DMS 273 treated with DMSO at 0.1 percent for 48 hours (cell line): Measurements from ENCODE around the gene FUS.
"Not testable (repeated sequence)": the region's sequence is repeated elsewhere in the genome, so short reads cannot be mapped to it uniquely, and the experiment has no call there.

ENCODE experiments used
- DNase-seq: peaks from one replicate; lab custom pipeline; 2025; lab: John Stamatoyannopoulos, UW

FUS gene

GRCh38 chr16:31186930-31187807, 7.2 kb downstream of the FUS start:
- DNase-seq, result no peak

GRCh38 chr16:31187808-31188189, 7.9 kb downstream of the FUS start:
- no peak for DNase-seq

DNA sequence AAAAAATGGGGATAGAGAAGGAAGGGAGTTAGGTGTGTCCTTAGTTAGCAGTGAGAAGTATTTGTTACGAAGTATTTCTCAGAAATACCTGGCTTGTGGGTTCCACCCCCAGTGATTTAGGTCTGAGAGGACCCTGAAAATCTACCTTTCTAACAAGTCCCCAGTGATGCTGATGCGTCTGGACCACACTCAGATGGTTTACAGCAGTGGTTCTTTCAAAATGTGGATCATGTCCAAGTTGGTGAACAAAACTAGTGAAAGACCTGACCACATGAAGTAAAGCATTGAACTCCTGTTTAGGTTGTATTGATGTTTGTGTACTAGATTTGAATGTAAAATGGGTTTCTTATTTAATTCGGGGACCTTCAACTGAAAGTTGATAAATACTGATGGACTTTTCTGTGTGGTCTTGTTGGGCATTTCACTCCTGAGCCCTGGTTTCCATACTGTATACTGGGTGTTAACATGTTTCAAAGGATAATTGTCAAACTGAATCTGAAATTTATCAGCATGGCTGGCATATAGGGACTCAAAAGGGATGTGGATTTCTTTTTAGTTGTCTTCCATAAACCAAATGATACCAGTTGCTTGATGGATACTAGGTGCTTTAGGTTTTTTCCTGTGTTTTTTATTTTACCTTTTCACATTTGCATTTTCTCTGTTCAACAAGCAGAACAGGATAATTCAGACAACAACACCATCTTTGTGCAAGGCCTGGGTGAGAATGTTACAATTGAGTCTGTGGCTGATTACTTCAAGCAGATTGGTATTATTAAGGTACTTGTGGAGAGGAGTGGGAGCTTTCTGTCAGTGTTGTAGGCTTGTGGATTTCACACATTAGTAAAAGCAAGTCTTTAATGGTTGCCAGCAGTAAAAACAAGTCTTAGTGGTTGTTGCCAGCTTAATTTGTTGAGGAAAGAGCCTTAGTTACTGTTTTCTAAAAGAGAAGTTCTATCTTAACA, 8.8 kb downstream of the FUS start:
- no peak for DNase-seq

GRCh38 chr16:31189412-31189778, 9.5 kb downstream of the FUS start:
- no peak for DNase-seq

DNA sequence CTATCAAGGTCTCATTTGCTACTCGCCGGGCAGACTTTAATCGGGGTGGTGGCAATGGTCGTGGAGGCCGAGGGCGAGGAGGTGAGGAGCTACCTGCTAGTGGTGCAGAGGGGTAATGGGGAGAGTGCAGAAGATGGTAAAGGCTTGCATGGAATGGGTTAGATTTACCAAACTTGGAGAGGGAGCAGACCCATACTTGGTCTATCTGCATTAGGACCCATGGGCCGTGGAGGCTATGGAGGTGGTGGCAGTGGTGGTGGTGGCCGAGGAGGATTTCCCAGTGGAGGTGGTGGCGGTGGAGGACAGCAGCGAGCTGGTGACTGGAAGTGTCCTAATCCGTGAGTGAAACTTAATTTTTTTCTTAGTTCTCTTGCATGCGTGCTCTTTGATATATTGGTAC, 10.1 kb downstream of the FUS start:
- no peak for DNase-seq

- no peak for DNase-seq
These were observed 11.0 kb downstream of the FUS start for GRCh38 chr16:31190818-31191444.

GRCh38 chr16:31191697-31192428, 11.9 kb downstream of the FUS start:
- DNase-seq, result no peak

GRCh38 chr16:31192856-31193642, 13.1 kb downstream of the FUS start:
- no peak for DNase-seq

GRCh38 chr16:31193874-31194273, 13.9 kb downstream of the FUS start:
- DNase-seq, result no peak

DNA sequence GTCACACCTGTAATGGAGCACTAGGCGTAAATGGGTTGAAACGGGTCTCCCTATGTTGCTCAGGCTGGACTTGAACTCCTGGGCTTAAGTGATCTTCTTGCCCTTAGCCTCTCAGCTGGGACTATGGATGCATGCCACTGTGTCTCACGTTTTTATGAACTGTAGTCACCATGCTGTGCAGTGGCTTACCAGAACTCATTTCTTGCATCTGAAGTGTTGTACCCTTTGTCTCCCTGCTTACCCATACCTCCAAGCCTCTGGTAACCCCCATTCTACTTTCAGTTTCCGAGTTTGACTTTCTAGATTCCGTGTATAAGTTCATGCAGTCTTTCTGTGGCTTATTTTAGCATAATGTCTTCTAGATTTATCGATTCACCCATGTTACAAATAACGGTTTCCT, 15.0 kb downstream of the FUS start:
- DNase-seq, result no peak

DNA sequence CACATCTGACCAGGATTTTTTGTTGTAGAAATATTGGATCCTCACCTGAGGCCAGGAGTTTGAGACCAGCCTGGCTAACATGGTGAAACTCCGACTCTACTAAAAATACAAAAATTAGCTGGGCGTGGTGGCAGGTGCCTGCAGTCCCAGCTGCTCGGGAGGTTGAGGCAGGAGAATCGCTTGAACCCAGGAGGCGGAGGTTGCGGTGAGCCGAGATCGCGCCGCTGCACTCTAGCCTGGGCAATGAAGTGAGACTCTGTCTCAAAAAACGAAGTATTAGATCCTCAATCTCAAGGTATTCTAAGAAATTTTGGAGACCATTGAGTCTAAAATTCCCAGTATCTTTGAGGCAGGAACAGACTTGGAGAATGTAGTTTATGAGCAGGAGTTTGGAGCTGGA, 15.9 kb downstream of the FUS start:
- DNase-seq, result not testable (repeated sequence)

GRCh38 chr16:31196324-31197088, 16.6 kb downstream of the FUS start:
- no peak for DNase-seq

DNA sequence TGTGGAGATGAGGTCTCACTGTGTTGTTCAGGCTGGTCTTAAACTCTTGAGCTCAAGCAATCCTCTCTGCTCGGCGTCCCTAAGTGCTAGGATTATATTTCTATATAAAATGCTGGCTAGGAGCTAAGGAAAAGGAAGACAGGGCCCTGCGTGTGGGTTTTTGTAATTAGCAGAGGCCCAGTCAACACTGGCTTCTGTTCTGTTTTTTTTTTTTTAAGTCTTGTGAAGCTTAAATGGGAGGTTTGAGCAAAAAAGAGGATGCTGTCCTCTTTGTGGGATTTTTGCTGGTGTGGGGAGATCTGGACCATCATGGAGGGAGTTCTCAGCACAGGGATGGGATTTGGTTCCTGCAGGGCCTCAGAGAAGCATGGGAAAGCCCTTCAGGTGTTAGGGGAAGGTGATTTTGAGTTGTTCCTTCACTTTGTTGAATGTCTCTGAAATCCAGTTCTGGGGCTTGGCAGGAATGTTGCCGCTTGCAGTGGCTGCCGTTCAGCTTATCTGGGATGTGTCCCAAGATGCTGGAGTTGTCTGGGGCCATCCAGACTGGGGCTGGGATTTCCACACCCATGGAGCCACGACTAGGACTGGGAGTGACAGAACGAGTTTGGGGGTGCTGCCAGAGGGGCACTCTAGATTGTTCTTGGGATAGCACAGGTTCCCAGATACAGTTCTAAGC, 18.4 kb downstream of the FUS start:
- no peak for DNase-seq

DNA sequence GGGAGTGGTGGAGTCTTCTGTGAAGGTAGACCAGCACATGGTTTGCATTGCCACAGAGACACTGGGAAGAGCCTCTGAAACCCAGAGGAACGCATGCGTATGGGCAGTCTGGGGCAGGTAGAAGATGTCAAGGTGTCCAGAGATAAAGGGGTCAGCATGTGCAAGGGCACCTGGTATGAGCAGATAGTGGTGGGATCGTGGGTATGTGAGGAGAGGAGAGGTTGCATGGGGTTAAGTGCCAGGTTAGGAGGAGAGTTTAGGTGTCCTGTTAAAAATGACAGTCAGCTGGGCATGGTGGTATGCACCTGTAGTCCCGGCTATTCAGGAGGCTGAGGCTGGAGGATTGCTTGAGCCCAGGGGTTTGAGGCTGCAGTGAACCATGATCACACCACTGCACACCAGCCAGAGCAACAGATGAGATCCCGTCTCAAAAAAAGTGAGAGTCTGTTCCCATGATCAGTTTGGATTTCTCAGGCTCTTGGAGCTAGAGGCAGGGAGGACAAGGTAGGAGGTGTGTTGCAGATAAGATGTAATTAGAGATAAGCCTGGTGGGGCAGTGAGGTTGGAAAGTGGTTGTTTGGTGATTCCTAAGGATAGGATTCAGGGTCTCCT, 19.6 kb downstream of the FUS start:
- no peak for DNase-seq

- DNase-seq, result not testable (repeated sequence)
These were observed 20.2 kb downstream of the FUS start for GRCh38 chr16:31200111-31200510.

DNA sequence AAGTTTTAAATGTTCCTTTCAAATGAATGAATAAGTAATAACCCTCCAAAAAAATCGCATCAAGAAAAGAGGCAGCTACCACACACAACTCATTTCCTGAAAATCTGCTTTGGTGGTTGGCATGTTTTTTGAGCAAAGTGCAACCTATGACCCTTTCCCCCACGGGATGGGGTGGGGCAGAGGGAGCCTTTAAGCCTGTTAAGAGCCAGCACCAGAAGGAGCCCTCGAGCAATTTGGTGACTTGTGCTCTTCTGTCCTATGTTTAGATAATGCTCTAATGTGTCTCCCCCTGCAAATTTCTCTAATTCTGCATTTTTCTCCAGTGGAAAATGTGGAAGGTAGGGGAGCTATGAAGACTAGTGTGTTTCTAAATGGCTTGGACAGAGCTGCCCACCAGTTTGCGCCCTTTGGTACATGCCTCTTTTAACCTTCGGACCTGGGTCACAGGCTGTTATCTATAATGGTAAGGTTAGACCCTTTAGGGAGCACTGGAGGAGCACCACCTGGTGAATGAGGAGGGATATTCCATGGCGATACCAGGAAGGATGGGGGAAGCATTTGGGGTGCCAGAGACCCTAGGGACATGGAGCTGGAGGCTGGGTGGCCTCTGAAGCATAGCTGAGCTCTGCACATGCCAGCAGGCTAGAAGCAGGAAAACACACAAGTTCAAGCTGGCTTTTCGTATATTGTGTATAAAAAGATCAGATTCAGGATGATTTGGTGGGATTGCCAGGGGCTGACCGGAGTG, 21.1 kb downstream of the FUS start:
- no peak for DNase-seq

DNA sequence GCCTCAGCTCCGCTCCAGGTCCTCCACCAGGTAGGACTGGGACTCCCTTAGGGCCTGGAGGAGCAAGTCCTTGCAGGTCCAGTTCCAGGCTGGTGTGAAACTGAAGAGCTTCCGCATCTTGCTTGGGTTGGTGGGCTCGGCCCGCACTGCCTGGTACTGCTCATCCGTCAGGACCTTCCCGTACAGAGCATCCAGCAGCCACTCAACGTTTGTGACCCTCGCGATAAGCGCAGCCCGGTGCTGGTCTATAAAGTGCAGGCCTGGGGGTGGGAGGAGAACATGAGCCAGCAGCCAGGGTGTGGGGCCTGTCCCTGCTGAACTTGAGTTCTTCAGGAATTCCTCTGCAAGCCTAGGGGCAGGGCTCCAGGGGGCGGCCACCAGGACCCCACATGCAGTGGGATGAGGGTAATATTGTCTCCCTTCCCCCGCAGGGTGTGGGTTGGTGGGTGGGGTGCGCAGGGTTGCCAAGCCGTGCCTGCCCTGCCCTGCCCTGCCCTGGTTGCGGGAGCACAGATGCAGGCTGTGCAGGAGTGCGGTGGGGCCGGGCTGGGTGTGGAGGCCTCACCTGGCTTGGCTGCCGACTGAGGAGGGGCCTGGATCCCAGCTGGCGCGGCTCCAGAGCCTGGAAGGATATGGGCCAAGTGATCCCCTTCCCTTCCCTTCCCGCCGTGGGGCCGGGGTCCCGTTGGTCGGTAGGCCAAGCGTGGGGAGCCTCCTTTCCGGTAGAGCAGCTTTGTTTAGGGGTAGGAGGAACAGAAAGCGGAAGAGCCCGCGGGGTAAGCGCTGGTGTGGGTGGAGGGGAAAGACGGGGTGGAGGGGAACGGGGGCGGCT, 21.9 kb downstream of the FUS start:
- DNase-seq, result no peak
